ENCODE results near the gene RASA3.
"Not testable (repeated sequence)": the region's sequence is repeated elsewhere in the genome, so short reads cannot be mapped to it uniquely, and the experiment has no call there.

Gene RASA3

DNA sequence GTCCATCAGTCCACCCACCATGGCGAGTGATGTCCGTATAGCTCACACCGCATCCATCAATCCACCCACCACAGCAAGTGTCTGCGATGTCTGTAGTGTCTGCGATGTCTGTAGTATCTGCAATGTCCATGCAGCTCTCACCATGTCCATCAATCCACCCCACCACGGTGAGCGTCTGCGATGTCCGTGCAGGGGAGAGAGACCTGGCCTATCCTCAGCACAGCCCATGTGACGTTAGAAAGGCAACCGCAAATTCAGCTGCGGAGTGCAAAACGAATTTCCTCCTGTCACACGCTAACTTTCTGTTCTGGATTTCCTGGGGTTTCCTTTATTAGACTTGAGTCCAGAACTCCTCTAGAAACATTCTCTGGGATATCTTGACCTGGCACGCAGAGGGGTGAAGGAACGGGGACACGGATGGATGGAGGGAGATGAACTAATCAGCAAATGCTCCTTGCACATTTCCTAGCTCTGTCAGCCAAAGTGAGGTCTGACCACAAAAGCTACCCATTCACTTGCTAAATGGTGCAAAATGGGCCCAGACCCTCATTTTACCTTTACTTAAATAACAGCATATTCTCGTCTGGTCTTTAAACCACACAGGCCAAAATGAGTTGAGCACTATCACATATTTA, 18.3 kb downstream of the RASA3 start:
- DNase-seq (ENCODE audit: low spot score), result no peak

DNA sequence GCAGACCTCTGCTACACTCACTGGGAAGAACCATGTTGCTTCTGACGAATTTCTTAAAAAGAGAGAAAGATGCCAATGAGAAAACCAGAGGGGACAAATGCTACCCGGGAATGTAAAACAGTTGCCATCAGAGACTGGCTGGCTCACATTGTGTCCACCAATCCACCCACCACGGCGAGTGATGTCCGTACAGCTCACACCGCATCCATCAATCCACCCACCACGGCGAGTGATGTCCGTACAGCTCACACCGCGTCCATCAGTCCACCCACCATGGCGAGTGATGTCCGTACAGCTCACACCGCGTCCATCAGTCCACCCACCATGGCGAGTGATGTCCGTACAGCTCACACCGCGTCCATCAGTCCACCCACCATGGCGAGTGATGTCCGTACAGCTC, 19.0 kb downstream of the RASA3 start:
- DNase-seq (ENCODE audit: low spot score), result not testable (repeated sequence)

DNA sequence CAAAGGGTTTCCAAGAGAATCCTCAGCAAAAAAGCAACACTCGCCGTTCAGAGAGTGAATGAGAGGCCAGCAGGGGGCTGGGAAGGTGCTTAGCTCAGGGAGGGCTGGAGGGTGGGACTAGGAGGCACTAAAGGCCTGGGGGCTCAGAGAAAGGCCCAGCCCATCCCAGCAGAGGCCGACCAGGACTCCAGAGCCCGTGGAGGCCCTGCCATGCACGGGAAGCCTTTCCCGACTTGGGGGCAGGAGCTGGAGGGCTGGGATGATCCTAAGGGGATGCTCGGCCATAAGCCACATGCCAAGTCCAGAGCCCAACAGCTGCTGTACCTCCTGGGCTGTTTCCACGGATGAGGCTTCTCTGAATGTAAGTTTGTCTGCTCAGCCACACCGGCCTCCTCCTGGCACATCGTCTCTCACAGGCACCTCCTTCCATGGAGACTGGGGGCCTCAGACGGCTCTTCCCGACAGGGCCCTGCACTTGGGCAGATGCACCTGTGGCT, 19.5 kb downstream of the RASA3 start:
- DNase-seq (ENCODE audit: low spot score), result no peak

DNA sequence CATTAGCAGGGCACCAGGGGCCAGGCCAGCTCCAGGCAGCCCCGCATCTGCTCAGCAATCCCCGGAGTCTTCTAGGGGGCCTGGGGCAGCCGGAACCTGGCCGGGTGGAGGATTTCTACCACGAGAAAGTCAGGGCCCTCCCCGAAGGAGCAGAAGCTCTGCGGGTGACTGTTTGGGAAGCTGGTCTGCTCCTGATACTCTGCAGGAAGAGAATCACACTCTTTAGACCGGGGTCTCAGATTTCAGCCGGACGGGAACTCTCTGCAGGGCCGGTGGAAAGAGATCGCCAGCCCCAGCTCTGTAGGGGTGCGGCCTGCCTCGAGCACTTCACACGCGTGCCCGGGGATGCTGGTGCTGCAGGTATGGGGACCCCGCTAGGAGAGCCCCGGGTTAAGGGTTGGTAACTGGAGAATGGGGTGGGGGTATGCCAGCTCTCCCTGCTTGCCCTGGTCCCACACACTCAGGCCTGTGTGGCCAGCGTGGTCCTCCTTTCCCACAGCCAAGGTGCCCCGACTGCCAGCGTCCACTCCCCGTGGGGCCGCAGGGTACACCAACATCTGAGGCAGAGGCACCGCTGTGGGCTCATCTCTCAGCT, 20.1 kb downstream of the RASA3 start:
- no peak for DNase-seq (ENCODE audit: low spot score)

DNA sequence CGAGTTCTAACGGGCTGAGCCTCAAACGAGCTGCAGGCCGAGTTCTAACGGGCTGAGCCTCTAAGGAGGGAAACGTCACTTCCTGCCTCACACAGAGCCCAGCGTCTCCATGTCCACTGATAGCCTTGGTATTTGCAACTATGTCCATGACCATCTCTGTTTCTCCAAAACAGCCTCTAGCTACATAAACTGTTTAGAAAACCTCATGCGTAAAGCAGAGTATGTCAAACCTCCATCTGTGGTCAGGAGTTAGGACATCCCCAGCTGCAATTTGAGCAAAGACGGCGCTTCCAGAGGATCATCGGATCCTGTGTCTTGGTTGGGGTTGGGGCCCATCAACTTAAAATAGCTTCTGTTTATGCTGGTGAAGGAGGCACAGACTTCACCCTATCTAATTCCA, 20.8 kb downstream of the RASA3 start:
- DNase-seq (ENCODE audit: low spot score), result no peak

DNA sequence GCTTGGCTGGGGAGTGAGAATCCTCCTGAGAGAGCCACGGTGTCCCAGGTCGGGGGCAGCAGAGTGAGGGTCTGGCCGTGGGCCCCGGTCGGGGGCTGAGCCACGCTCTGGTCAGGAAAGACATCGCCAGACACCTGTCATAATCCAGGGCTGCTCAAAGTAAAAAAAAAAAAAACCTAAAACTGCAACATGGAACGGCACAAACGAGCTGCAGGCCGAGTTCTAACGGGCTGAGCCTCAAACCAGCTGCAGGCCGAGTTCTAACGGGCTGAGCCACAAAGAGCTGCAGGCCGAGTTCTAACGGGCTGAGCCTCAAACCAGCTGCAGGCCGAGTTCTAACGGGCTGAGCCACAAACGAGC, 21.6 kb downstream of the RASA3 start:
- not testable (repeated sequence) for DNase-seq (ENCODE audit: low spot score)

DNA sequence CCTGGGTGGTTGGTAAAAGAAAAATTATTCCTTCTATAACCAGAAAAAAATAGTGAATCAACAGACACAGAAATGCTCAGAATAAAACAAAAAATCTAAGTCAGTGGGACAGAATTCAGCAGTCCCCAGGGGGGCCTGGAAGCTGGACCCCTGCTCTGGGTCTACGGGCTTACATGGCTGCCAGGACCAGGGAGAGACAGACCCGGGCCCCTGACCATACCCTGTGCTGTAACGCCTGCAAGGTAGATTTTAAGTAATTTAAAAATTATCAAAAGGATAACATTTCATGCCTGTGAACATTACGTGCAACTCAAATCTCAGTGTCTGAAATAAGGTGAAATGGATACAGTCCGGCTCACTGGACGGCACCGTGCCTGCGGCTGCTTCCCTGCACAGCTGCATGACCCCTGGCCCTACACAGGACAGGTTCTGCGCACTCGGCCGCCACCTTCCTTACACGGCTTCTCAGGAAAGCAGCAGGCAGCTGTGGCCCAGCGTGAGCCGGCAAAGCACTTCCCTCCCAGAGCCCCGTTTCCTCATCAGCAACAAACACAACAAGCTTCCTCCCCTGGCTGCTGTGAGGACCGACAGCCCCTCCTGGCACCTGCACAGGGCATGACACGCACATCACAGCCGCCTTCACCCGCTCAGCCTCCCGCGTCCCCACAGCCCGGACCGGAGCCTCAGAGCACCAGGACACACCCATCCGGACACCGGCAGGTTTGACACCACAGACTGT, 22.2 kb downstream of the RASA3 start:
- no peak for DNase-seq (ENCODE audit: low spot score)

DNA sequence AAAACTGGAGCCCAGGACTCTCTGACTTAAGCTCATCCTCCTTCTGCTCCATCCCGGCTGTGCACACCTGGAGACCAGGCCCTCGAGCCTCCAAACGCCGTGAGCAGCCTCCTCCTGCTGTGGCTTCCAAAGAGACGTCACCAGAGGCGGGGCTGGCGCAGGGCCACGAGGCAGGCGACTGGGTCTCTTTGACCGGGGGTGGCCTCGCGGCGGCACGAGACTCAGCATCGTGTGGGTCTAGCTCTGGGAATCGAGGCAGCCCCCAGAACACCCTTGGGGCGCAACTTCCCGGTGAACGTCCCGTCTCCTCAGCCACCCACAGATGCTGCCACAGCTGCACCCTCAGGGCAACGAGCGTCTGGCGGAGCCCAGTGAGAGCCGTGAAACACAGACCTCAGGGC, 22.8 kb downstream of the RASA3 start:
- no peak for DNase-seq (ENCODE audit: low spot score)

DNA sequence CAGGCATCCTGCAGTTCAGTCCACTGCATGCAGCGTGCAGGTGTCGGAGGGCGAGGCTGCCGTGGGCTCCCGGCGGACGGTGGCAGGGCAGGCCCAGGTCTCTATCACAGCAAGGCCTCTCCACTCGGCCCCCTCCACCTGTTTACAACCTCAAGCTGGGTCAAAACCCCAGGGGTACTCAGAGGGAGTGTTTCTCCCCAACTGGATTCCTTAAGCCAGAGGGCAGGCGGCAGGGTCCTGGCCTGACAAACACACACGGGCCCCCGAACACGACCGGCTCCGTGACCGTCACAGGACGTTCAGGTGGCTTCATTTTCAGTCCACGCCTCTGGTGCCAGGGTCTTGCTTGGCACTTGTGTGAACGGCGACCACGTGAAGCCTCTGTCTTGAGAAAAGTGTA, 23.5 kb downstream of the RASA3 start:
- DNase-seq (ENCODE audit: low spot score), result no peak

DNA sequence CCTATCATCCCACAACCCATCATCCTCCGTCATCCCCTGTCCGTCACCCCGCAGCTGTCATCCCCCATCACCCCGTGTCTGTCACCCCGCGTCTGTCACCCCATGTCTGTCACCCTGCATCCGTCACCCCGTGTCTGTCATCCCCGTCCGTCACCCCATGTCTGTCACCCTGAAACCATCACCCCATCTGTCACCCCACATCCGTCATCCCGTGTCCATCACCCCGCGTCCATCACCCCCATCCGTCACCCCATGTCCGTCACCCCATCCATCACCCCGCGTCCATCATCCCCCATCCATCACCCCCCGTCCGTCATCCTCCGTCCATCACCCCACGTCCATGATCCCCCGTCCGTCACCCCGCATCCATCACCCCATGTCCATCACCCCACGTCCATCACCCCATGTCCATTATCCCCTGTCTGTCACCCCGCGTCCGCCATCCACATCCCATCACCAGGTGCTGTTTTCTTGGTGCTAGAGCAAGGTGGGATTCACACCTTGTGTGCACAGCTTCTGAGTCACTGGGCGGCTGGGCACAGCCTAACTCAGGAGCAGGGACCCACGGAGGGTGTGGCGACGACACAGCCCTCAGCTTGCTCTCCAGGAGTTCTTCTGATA, 24.2 kb downstream of the RASA3 start:
- no peak for DNase-seq (ENCODE audit: low spot score)

DNA sequence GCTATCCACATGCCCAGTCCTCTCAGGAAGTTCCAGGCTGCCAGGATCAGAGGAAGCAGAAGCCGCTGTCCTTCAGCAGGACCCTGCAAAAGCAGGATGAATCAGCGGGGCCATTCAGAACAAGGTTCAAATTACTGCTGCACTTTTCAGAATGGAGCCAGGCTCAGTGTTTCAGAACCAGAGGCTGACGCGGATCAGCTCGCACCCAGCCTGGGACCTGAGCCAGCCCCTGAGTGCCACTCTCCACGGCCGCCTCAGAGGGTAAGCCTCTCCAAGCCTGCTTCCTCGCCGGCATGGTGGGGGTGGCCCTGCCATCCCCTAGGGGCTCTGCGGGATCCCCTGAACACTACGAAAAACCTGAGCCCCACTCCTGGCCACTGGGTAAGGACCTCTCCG, 24.7 kb downstream of the RASA3 start:
- DNase-seq (ENCODE audit: low spot score), result no peak

DNA sequence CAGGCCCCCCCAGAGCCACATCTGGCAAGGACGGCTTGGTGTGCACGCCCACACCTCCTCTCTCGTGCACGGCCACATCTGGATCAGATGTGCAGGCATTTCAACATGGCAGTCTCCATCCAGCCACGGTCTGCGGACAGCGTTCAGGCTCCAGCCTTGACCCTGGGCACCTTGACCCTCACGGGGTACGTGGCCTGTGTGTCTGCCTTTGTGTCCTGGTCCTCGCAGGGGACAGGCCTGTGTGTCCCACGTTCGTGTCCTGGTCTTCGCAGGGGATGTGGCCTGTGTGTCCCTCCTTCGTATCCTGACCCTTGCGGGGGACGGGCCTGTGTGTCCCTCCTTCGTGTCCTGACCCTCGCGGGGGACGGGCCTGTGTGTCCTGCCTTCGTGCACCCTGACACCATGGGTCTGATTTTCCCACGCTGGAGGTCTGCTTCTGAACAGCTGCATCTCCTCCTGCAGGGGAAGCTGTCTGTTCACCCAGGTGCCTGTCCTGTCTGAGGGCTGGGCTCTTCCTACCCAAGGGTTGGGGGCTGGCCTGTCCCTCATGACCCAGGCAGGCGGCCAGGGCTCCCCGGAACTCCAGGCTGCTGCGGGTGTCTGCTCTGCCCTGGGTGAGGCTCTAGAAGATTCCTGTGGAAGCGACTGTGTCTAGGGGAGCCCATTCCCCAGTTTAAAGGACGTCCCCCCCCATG, 25.3 kb downstream of the RASA3 start:
- DNase-seq (ENCODE audit: low spot score), result no peak

DNA sequence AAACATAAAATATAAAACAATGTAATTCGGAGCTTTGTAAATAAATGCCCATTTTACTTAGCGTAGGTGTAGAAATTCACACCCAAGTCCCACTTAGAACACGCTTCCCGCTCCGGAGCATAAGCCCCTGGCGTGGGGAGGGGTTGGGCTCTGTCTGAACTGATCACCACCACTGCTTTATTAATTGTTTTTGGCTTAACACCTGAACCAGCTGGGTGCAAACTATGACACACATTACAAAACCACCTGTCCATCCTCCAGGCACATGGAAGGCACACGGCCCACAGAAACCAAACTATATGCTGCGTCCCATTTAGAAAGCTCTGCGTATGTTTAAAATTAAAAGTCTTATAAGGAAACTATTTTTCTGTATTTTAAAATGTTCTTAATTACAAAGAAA, 25.9 kb downstream of the RASA3 start:
- DNase-seq (ENCODE audit: low spot score), result no peak

DNA sequence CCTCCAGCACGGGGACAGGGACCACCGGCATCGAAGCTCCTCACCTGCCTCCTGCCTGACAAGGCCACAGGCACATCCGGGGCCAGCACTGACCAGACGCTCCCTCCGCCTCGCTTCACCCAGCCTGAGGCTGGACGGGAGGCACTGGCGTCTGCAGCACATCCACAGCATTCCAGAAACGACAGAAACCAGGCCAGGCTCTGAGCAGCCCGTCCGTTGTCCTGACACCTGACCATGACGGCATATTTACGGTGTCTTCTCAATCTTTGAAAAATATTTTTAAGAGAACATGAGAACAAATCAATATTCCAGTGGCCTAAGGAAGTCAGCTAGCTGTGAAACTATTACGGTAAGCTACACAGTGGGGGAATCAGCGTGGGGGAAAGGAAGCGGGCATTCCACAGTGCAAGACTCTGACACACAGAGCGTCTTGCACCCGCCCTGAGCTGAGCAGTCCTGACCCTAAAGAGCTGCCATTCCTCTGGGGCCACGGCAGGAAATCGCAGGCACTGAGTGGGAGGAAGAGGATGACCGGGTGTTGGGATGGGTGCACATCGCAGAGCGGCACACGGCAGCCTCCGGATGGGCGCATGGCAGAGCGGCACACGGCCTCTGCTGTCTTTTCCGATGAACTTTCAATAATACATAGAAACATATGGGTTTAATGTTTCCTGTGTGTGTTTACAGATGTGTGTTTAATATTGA, 26.8 kb downstream of the RASA3 start:
- DNase-seq (ENCODE audit: low spot score), result no peak

DNA sequence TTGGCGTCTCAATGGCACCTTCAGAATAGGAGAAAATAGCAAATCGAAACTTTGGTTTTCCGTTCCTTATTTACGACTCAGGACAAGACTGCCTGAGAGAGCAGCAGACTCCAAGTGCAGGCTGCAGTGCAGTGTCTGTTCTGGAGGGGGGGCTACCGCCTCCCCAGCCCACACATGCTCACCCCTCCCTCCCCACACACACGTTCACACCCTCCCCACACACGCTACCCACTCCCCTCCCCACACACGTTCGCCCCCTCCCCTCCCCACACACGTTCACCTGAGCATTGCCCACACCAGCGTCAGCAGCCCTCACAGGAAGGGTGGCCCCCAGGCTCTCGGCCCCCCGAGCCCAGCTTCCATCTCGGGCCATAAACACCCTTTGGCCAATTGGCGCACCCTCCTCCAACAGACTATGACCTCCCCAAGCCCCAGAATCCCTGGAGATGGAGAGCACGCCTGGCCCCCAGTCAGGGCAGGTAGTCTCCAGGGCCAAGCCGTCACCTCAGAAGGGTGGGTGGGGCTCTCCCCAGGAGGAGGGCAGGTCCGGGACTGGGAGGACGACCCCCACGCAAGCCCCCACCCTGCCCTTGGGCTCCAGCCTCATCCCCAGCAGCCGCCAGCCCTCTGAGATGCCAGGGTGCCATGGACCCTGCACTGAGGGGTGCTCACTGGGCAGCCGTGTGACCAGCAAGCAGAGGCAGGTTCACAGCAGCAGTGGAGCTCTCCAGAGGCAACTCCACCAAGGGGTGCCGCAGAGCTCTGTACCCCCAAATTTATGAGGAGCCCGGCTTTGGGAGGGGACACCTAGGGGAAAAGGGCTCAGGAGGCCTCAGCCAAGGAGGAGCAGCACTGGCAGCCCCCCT, 27.5 kb downstream of the RASA3 start:
- no peak for DNase-seq (ENCODE audit: low spot score)

DNA sequence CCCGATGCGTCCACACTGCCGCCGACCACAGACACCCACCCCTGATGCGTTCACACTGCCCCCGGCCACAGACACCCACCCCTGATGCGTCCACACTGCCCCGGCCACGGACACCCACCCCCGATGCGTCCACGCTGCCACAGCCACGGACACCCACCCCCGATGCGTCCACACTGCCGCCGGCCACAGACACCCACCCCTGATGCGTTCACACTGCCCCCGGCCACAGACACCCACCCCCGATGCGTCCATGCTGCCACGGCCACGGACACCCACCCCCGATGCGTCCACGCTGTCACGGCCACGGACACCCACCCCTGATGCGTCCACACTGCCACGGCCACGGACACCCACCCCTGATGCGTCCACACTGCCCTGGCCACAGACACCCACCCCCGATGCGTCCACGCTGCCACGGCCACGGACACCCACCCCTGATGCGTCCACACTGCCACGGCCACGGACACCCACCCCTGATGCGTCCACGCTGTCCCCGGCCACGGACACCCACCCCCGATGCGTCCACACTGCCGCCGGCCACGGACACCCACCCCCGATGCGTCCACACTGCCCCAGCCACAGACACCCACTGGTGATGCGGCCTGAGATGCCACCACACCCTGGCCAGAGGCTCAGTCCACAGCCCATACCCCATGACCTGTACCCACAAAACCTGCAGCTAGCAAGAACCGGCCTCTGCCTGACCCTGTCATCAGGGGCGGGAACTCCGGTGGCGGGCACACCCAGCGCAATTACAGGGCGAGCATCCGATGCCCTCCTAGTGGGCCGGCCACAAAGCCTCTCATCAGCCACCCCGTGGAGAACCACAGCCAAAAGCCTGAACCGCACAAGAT, 28.4 kb downstream of the RASA3 start:
- DNase-seq (ENCODE audit: low spot score), result no peak

DNA sequence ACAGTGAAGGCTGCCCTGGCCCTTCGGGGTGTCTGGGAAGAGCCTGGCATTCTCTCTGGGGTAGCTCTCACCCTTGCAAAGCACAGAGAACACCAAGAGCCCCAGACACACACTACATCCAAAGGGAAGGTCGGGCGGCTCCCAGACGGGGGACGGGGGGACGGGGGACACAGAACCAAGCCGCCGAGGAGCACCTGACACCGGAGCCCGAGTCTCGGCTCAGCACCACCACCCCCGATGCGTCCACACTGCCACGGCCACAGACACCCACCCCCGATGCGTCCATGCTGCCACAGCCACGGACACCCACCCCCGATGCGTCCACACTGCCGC, 29.2 kb downstream of the RASA3 start:
- DNase-seq (ENCODE audit: low spot score), result not testable (repeated sequence)

DNA sequence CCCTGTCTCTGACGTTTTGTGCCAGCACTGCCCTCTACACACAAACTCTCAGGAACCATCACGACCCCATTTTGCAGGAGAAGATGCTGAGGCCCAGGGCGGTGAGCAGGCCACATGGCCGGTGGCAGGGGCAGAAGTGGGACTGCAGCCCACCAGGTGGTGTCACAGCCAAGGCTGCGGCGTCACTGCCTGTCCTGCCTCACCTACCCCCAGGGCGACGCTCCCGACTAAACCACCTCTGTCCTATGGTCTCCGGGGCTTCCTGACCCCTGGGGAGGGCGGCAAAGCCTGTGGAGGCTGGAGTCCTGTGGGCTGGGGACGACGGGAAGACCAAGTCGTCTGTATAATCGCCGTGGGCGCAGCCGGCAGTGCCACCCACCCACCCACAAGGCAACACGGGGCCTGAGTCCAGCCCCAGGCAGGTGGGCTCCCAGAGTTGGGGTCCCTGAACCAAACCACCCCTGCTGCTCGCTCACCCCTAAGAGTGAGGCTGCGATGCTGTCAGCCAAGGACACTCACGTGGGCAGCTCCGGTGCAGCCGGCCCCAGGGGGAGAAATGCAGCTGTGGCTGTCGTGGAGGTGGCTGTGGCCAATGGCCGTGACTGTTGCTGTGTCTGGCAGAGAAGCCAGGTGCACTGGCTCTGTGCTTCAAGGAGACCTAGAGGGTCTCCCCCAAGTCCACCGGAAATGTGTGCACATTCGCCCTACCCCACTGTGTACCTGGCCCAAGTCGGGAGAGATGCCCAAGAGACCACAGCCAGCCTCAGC, 29.7 kb downstream of the RASA3 start:
- no peak for DNase-seq (ENCODE audit: low spot score)

DNA sequence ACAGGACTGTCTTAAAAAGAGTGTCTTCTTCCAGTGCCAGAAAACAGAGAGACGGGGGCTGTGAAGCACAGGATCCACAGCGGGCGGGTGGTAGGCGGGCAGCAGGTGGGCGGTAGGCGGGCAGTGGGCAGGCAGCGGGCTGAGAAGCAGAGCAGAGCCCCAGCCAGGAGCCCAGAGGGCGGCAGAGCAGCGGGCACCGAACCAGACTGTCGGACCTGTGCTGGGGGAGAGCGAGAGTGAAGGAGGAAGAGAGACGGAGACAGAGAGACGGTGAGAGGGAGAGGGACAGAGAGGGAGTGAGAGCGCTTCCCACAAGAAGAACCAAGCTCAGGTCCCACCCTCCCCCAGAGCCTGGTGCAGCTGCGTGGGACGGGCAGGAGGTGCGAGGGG, 30.3 kb downstream of the RASA3 start:
- DNase-seq (ENCODE audit: low spot score), result no peak

All from globus pallidus (tissue), 1 donor.